ENCODE measurements around the gene PORCN. TPM values are rescaled to one million over a fixed set of nuclear protein-coding genes. Genes with fewer than 3 reads are reported as not detected.
A peak's percentile ranks its signal among the peaks of the same experiment; 100 is the strongest.

The PORCN gene
- total RNA-seq, 2 donors from 2014 or later, result 51.1 to 54.4 TPM

DNA sequence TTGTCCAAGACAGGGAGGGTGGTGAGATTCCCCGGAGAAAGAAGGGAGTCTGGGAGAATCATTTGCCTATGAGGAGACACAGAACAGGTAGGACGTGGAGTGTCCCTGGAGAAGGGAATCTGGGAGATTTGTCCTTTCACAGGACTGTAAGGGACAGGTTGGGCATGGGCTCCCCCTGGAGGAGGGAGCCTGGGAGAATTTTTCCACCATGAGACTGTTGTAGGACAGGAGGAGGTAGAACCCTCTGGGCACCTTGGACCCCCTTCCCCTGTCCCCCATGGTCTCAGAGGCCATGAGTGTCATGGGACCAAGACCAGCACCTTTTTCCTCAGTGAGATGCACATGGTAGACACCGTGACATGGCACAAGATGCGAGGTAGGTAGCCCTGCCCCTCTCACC lies 2.8 kb downstream of the PORCN start:
- H3K27ac Mint-ChIP-seq, result no peak overlapping the region
- no peaks in the 10 kb centered on the region for H3K27me3 ChIP-seq (ENCODE audit: control insufficient read depth, insufficient read depth, low read length, poor library complexity, severe bottlenecking)
- H3K27me3 Mint-ChIP-seq (ENCODE audit: insufficient read depth), result no peaks in the 10 kb centered on the region
- peaks cover 22% of the 10 kb centered on the region for H3K36me3 Mint-ChIP-seq (ENCODE audit: low read depth)
- H3K9ac ChIP-seq (ENCODE audit: extremely low read depth, low read length, poor library complexity, severe bottlenecking), result no peak overlapping the region
- no peaks in the 10 kb centered on the region for H3K9me3 ChIP-seq (ENCODE audit: control insufficient read depth, low read length)
- no peak overlapping the region for H3K4me3 Mint-ChIP-seq
- TF ChIP-seq, protein P1, sequence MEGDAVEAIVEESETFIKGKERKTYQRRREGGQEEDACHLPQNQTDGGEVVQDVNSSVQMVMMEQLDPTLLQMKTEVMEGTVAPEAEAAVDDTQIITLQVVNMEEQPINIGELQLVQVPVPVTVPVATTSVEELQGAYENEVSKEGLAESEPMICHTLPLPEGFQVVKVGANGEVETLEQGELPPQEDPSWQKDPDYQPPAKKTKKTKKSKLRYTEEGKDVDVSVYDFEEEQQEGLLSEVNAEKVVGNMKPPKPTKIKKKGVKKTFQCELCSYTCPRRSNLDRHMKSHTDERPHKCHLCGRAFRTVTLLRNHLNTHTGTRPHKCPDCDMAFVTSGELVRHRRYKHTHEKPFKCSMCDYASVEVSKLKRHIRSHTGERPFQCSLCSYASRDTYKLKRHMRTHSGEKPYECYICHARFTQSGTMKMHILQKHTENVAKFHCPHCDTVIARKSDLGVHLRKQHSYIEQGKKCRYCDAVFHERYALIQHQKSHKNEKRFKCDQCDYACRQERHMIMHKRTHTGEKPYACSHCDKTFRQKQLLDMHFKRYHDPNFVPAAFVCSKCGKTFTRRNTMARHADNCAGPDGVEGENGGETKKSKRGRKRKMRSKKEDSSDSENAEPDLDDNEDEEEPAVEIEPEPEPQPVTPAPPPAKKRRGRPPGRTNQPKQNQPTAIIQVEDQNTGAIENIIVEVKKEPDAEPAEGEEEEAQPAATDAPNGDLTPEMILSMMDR (conservative IDR thresholded peaks at IDR 0.05), result peak; percentile 64
- peaks cover 4% of the 10 kb centered on the region for H3K4me1 Mint-ChIP-seq
- WGBS, 2 experiments (ENCODE audit: insufficient coverage in 1 of 2, insufficient read length in 1 of 2), result 86% methylated on average over 4 of the region's 4 CpGs; no CpG with 5 or more reads in 1 of the 2 experiments
- H3K36me3 ChIP-seq (ENCODE audit: control insufficient read depth, insufficient read depth, low read length), result peaks cover 51% of the 10 kb centered on the region
- H3K27ac ChIP-seq (ENCODE audit: low read depth, low read length), result no peak overlapping the region
- H3K4me3 ChIP-seq (ENCODE audit: low read length), result peak overlapping the region; percentile 80
- no peak for DNase-seq
- no peaks in the 10 kb centered on the region for H3K4me1 ChIP-seq (ENCODE audit: control insufficient read depth, insufficient read depth, low read length)
- peaks cover 73% of the 10 kb centered on the region for H3K9me3 Mint-ChIP-seq

DNA sequence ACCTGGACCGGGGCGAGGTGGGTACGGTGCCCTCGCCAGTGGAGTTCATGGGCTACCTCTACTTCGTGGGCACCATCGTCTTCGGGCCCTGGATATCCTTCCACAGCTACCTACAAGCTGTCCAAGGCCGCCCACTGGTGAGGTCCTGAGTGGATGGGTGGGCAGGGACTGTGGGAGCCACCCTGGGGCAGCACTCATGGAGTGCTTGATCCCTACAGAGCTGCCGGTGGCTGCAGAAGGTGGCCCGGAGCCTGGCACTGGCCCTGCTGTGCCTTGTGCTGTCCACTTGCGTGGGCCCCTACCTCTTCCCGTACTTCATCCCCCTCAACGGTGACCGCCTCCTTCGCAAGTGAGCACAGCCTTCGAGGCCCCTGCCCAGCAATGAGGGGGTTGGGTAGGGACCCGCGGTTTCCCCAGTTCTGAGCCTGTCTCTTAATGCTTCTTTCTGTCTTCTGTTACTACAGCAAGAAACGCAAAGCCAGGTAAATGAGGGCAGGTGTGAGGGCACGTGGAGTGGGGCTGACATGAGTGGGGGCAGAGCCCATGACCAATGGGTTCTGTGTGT lies 3.7 kb downstream of the PORCN start:
- H3K27ac Mint-ChIP-seq, result no peak overlapping the region
- no peak overlapping the region for H3K27ac ChIP-seq (ENCODE audit: low read depth, low read length)
- no peaks in the 10 kb centered on the region for H3K27me3 Mint-ChIP-seq (ENCODE audit: insufficient read depth)
- H3K9me3 ChIP-seq (ENCODE audit: control insufficient read depth, low read length), result no peaks in the 10 kb centered on the region
- no peak overlapping the region for H3K9ac ChIP-seq (ENCODE audit: extremely low read depth, low read length, poor library complexity, severe bottlenecking)
- H3K4me1 ChIP-seq (ENCODE audit: control insufficient read depth, insufficient read depth, low read length), result no peaks in the 10 kb centered on the region
- WGBS, 2 experiments (ENCODE audit: insufficient coverage in 1 of 2, insufficient read length in 1 of 2), result 94% methylated on average over 20 of the region's 20 CpGs; no CpG with 5 or more reads in 1 of the 2 experiments
- peaks cover 78% of the 10 kb centered on the region for H3K9me3 Mint-ChIP-seq
- H3K27me3 ChIP-seq (ENCODE audit: control insufficient read depth, insufficient read depth, low read length, poor library complexity, severe bottlenecking), result no peaks in the 10 kb centered on the region
- no peak for DNase-seq
- H3K4me3 ChIP-seq (ENCODE audit: low read length), result peak overlapping the region; percentile 80
- H3K36me3 Mint-ChIP-seq (ENCODE audit: low read depth), result peaks cover 23% of the 10 kb centered on the region
- no peak overlapping the region for H3K4me3 Mint-ChIP-seq
- TF ChIP-seq, protein P1 (conservative IDR thresholded peaks at IDR 0.05), result no peak
- H3K36me3 ChIP-seq (ENCODE audit: control insufficient read depth, insufficient read depth, low read length), result peaks cover 52% of the 10 kb centered on the region
- H3K4me1 Mint-ChIP-seq, result peaks cover 4% of the 10 kb centered on the region

DNA sequence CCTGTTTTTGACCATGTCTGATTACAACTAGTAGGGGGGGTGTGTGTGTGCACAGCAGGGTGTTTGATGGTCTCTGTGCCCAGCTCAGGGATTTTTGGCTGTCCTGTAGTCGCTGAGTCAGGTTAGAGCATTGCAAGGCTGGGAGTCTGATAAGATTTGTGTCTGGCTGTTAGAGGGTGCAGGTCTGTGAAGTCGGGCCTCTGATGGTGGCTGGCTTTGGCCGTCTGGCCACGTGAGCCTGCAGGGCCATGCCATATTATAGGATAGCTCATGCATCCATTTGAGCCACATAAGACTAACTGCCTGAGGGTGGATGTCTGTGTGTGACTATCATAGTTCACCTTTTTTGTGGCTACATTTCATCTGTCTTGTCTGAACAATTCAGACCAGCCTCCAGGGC lies 4.9 kb downstream of the PORCN start:
- H3K27me3 ChIP-seq (ENCODE audit: control insufficient read depth, insufficient read depth, low read length, poor library complexity, severe bottlenecking), result no peaks in the 10 kb centered on the region
- peak overlapping the region; percentile 80 for H3K4me3 ChIP-seq (ENCODE audit: low read length)
- H3K36me3 ChIP-seq (ENCODE audit: control insufficient read depth, insufficient read depth, low read length), result peaks cover 52% of the 10 kb centered on the region
- H3K27ac Mint-ChIP-seq, result no peak overlapping the region
- no peaks in the 10 kb centered on the region for H3K27me3 Mint-ChIP-seq (ENCODE audit: insufficient read depth)
- 81% methylated on average over 4 of the region's 4 CpGs; no CpG with 5 or more reads in 1 of the 2 experiments for WGBS, 2 experiments (ENCODE audit: insufficient coverage in 1 of 2, insufficient read length in 1 of 2)
- H3K4me1 ChIP-seq (ENCODE audit: control insufficient read depth, insufficient read depth, low read length), result no peaks in the 10 kb centered on the region
- no peak overlapping the region for H3K27ac ChIP-seq (ENCODE audit: low read depth, low read length)
- H3K4me3 Mint-ChIP-seq, result no peak overlapping the region
- peaks cover 4% of the 10 kb centered on the region for H3K4me1 Mint-ChIP-seq
- no peak for DNase-seq
- H3K9me3 ChIP-seq (ENCODE audit: control insufficient read depth, low read length), result no peaks in the 10 kb centered on the region
- H3K9me3 Mint-ChIP-seq, result peaks cover 71% of the 10 kb centered on the region
- no peak overlapping the region for H3K9ac ChIP-seq (ENCODE audit: extremely low read depth, low read length, poor library complexity, severe bottlenecking)
- TF ChIP-seq, protein P1 (conservative IDR thresholded peaks at IDR 0.05), result no peak
- H3K36me3 Mint-ChIP-seq (ENCODE audit: low read depth), result peaks cover 23% of the 10 kb centered on the region

Measured in endodermal cell (in vitro differentiated cells).